Vagina (tissue), 2 donors: ENCODE results near the gene LRMDA.

ENCODE experiments used
- POLR2A ChIP-seq, 2 donors: fragments of 450-650 bp; IDR thresholded peaks; one replicate each; pipeline ENCODE4 v1.6.1; 2017; ENCODE audit warnings: antibody characterized with exemption in 2 of 2, mild to moderate bottlenecking in 2 of 2, moderate library complexity in 2 of 2
- POLR2AphosphoS5 ChIP-seq, 2 donors: sonication (generic); formaldehyde crosslinking; IDR thresholded peaks; one replicate each; pipeline ENCODE4 v1.9.0; 2017; ENCODE audit warnings: antibody characterized with exemption in 2 of 2, mild to moderate bottlenecking in 2 of 2, low read depth in 1 of 2; ENCODE audit not compliant: insufficient read depth in 1 of 2
- TF ChIP-seq, protein P1 (sequence below), 3 experiments: fragments of 450-650 bp in 2 of 3; fragments of 200-600 bp in 1 of 3; sonication (generic) in 1 of 3; IDR thresholded peaks; one replicate each; pipeline ENCODE4 v1.5.1; 2017 to 2019; ENCODE audit warnings: antibody characterized with exemption in 3 of 3, mild to moderate bottlenecking in 2 of 3, moderate library complexity in 2 of 3

DNA sequence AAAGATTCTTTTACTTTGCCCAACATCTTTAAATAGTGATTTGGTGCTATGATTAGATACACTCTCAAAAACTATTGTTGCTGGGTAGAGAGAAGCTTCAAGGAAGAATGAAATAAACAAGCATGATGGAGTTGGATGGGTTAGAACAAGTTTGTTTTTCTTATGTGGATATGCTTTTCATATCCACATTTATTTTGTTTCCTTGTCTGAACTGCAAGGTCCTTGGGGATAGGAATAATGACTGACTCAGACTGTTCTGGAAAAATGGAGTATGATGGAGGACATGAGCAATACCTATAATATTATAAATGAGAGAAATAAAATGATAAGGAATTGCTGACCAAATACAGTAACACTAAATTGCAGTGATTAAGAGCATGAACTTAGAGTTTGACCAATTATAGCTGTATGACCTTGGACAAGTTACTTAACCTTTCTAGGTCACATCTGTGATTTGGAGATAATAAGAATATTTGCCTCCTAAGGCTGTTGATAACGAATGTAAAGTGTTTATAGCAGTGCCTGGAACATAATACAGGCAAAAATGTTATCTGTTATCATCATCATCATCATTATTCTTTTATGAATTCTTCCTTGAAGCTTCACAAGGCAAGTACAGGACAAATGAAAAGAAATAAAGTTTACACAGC lies 847.5 kb downstream of the LRMDA start:
- TF ChIP-seq, protein P1, sequence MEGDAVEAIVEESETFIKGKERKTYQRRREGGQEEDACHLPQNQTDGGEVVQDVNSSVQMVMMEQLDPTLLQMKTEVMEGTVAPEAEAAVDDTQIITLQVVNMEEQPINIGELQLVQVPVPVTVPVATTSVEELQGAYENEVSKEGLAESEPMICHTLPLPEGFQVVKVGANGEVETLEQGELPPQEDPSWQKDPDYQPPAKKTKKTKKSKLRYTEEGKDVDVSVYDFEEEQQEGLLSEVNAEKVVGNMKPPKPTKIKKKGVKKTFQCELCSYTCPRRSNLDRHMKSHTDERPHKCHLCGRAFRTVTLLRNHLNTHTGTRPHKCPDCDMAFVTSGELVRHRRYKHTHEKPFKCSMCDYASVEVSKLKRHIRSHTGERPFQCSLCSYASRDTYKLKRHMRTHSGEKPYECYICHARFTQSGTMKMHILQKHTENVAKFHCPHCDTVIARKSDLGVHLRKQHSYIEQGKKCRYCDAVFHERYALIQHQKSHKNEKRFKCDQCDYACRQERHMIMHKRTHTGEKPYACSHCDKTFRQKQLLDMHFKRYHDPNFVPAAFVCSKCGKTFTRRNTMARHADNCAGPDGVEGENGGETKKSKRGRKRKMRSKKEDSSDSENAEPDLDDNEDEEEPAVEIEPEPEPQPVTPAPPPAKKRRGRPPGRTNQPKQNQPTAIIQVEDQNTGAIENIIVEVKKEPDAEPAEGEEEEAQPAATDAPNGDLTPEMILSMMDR (IDR thresholded peaks at IDR 0.05), result no peak
- TF ChIP-seq POLR2A (IDR thresholded peaks at IDR 0.05) (no peak), POLR2AphosphoS5 (IDR thresholded peaks at IDR 0.05; ENCODE audit: insufficient read depth in 1 of 2, low read depth in 1 of 2) (no peak)
